WTC11 (cell line): ENCODE measurements around the gene PDZD2. TPM values are rescaled to one million over a fixed set of nuclear protein-coding genes. Genes with fewer than 3 reads are reported as not detected.

ENCODE experiments used
- ATAC-seq: fragments of 200-7000 bp; cut with Tn5 transposase; 2 replicates; pipeline ENCODE4 v1.10.0; 2021; ENCODE audit warnings: mild to moderate bottlenecking, moderate library complexity
- CTCF ChIA-PET: fragments of 300-600 bp; sonication (Branson Sonifier 250); formaldehyde crosslinking; loops from one replicate; lab custom pipeline; 2021; ENCODE audit warnings: antibody characterized with exemption; lab: Charles Lee
- POLR2A ChIA-PET: fragments of 350-600 bp; sonication (Branson Sonifier 250); formaldehyde crosslinking; loops from one replicate; lab custom pipeline; 2021; ENCODE audit warnings: antibody characterized with exemption; lab: Charles Lee
- DNase-seq: peaks from one replicate; pipeline ENCODE4 v3.0.0; 2021; ENCODE audit warnings: low spot score
- H3K27ac Mint-ChIP-seq: 2 replicates; pipeline ENCODE4 v1.8.0; 2021; ENCODE audit warnings: mixed read lengths
- H3K27me3 Mint-ChIP-seq: 2 replicates; pipeline ENCODE4 v1.8.0; 2021; ENCODE audit warnings: low read depth, mild to moderate bottlenecking, moderate library complexity, mixed read lengths
- H3K36me3 Mint-ChIP-seq: 2 replicates; pipeline ENCODE4 v1.8.0; 2021; ENCODE audit warnings: mixed read lengths
- H3K4me1 Mint-ChIP-seq: 2 replicates; pipeline ENCODE4 v1.8.0; 2022; ENCODE audit warnings: mixed read lengths
- H3K4me3 Mint-ChIP-seq: 2 replicates; pipeline ENCODE4 v1.8.0; 2021; ENCODE audit warnings: mild to moderate bottlenecking, moderate library complexity, mixed read lengths
- H3K9me3 Mint-ChIP-seq: 2 replicates; pipeline ENCODE4 v1.8.0; 2021; ENCODE audit warnings: mixed read lengths
- AFF4 ChIP-seq: sonication (generic); formaldehyde crosslinking; IDR thresholded peaks from 2 replicates; pipeline ENCODE4 v1.8.1; 2023; ENCODE audit warnings: mild to moderate bottlenecking, missing genetic modification reagents, borderline replicate concordance
- ARID4B ChIP-seq: sonication (generic); formaldehyde crosslinking; IDR thresholded peaks from 2 replicates; pipeline ENCODE4 v1.8.0; 2023; ENCODE audit warnings: missing genetic modification reagents, mild to moderate bottlenecking, borderline replicate concordance
- CTCF ChIP-seq: fragments of 200-600 bp; IDR thresholded peaks from 2 replicates; pipeline ENCODE4 v1.8.0; 2022; ENCODE audit warnings: antibody characterized with exemption
- E2F4 ChIP-seq: sonication (generic); formaldehyde crosslinking; IDR thresholded peaks from 2 replicates; pipeline ENCODE4 v1.8.1; 2022; ENCODE audit warnings: low read depth, mild to moderate bottlenecking, moderate library complexity, missing genetic modification reagents, borderline replicate concordance
- ERG ChIP-seq: fragments of 250-450 bp; sonication (Bioruptor Pico); IDR thresholded peaks from 2 replicates; pipeline ENCODE4 v1.8.0; 2021; ENCODE audit warnings: mild to moderate bottlenecking
- JAZF1 ChIP-seq: fragments of 250-450 bp; sonication (Bioruptor Pico); IDR thresholded peaks from 2 replicates; pipeline ENCODE4 v1.9.0; 2021; ENCODE audit warnings: moderate library complexity, mild to moderate bottlenecking, inconsistent platforms
- JUN ChIP-seq: sonication (generic); formaldehyde crosslinking; IDR thresholded peaks from 2 replicates; pipeline ENCODE4 v1.8.0; 2023; ENCODE audit warnings: mild to moderate bottlenecking, missing genetic modification reagents
- NFYB ChIP-seq: sonication (generic); formaldehyde crosslinking; conservative IDR thresholded peaks from 2 replicates; pipeline ENCODE4 v1.8.0; 2022; ENCODE audit warnings: low read depth, missing genetic modification reagents
- NR2C2 ChIP-seq: sonication (generic); formaldehyde crosslinking; IDR thresholded peaks from 2 replicates; pipeline ENCODE4 v1.8.0; 2022; ENCODE audit warnings: mild to moderate bottlenecking, missing genetic modification reagents
- PRRX2 ChIP-seq: fragments of 250-450 bp; sonication (Bioruptor Pico); IDR thresholded peaks from 2 replicates; pipeline ENCODE4 v1.8.0; 2021; ENCODE audit warnings: mild to moderate bottlenecking
- RELA ChIP-seq: sonication (generic); formaldehyde crosslinking; IDR thresholded peaks from 2 replicates; pipeline ENCODE4 v1.8.1; 2022; ENCODE audit warnings: missing genetic modification reagents, mild to moderate bottlenecking, borderline replicate concordance
- SMAD3 ChIP-seq: sonication (generic); formaldehyde crosslinking; IDR thresholded peaks from 2 replicates; pipeline ENCODE4 v1.8.0; 2022; ENCODE audit warnings: missing genetic modification reagents, mild to moderate bottlenecking, borderline replicate concordance
- SOX15 ChIP-seq: fragments of 250-450 bp; sonication (Bioruptor Pico); IDR thresholded peaks from 2 replicates; pipeline ENCODE4 v1.9.0; 2021; ENCODE audit warnings: mild to moderate bottlenecking
- USF1 ChIP-seq: sonication (generic); formaldehyde crosslinking; IDR thresholded peaks from 2 replicates; pipeline ENCODE4 v1.8.0; 2022; ENCODE audit warnings: mild to moderate bottlenecking, missing genetic modification reagents
- ZBTB21 ChIP-seq: sonication (generic); formaldehyde crosslinking; IDR thresholded peaks from 2 replicates; pipeline ENCODE4 v1.8.1; 2023; ENCODE audit warnings: mild to moderate bottlenecking, missing genetic modification reagents, borderline replicate concordance
- ZNF317 ChIP-seq: sonication (generic); formaldehyde crosslinking; IDR thresholded peaks from 2 replicates; pipeline ENCODE4 v1.8.1; 2023; ENCODE audit warnings: low read depth, mild to moderate bottlenecking, moderate library complexity, missing genetic modification reagents, borderline replicate concordance
- total RNA-seq: library from RNA; stranded (reverse); gene quantifications from 3 replicates; pipeline ENCODE4 v1.2.3, GENCODE V29; 2021

PDZD2 gene
- total RNA-seq, 1 experiment from 2014 or later = 11.4 TPM

- POLR2A ChIA-PET = no interaction called here
- 0 out of 2 replicates have a peak overlapping the region, but pooled peaks have one; percentile 4 for H3K27ac Mint-ChIP-seq
- no peaks in the 10 kb centered on the region for H3K36me3 Mint-ChIP-seq
Observed at GRCh38 chr5:31909073-31909472, 270.1 kb downstream of the PDZD2 start.

GRCh38 chr5:31911291-31912265 lies 272.6 kb downstream of the PDZD2 start:
- POLR2A ChIA-PET = no interaction called here
- Mint-ChIP-seq H3K9me3 (no peaks in the 10 kb centered on the region), H3K27ac (no peak overlapping the region), H3K36me3 (no peaks in the 10 kb centered on the region), H3K27me3 (no peaks in the 10 kb centered on the region), H3K4me3 (no peak overlapping the region), H3K4me1 (peaks cover 9% of the 10 kb centered on the region)
- DNase-seq = no peak
- CTCF ChIA-PET = interaction anchor here (1.0 to 1.3 kb wide), 2 partner anchors 56 to 181 kb away, joined by 3 read pairs; no protein-coding TSS in a partner anchor
- ATAC-seq = no peak; the same call in 1 of the 2 replicates
- no peak for TF ChIP-seq CTCF
- no peak for TF ChIP-seq SOX15 (CRISPR knock-in tag)
- TF ChIP-seq SMAD3 = no peak
- no peak for TF ChIP-seq USF1 (CRISPR knock-in tag)
- no peak for TF ChIP-seq ZBTB21 (CRISPR knock-in tag)
- no peak for TF ChIP-seq AFF4 (CRISPR knock-in tag)
- no peak for TF ChIP-seq ERG (CRISPR knock-in tag)
- TF ChIP-seq ARID4B = no peak
- no peak for TF ChIP-seq PRRX2 (CRISPR knock-in tag)
- TF ChIP-seq JUN = no peak
- TF ChIP-seq RELA = no peak

More at GRCh38 chr5:31909073-31909472, 270.1 kb downstream of the PDZD2 start:
- H3K9me3 Mint-ChIP-seq = peaks cover 2% of the 10 kb centered on the region; the same call in 1 of the 2 replicates
- no peak overlapping the region for H3K4me3 Mint-ChIP-seq
- CTCF ChIA-PET = interaction anchor here (1.5 to 1.7 kb wide), 2 partner anchors 10 to 168 kb away, joined by 4 to 8 read pairs; no protein-coding TSS in a partner anchor
- H3K27me3 Mint-ChIP-seq = no peaks in the 10 kb centered on the region
- ATAC-seq = no peak
- DNase-seq = no peak
- TF ChIP-seq NR2C2 = no peak
- TF ChIP-seq ZNF317 (CRISPR knock-in tag) = no peak
- no peak for TF ChIP-seq E2F4 (CRISPR knock-in tag)
- TF ChIP-seq NFYB (CRISPR knock-in tag) = no peak
- TF ChIP-seq JAZF1 (CRISPR knock-in tag) = no peak
- no peak for TF ChIP-seq ERG (CRISPR knock-in tag)
- TF ChIP-seq, all 79 proteins: peak for 0
- H3K4me1 Mint-ChIP-seq = peaks cover 9% of the 10 kb centered on the region
